Coronary artery (tissue), 2 donors: ENCODE results near the gene TMEM200A.

Experiments used
- DNase-seq: peaks from one replicate; pipeline ENCODE4 v3.0.0-alpha.2; 2017; ENCODE audit warnings: low spot score
- H3K27ac ChIP-seq, 2 donors: fragments of 200-600 bp; sonication (generic); one replicate each; pipeline ENCODE4 v1.5.1; 2016 to 2019
- H3K4me3 ChIP-seq: fragments of 200-600 bp; sonication (generic); 2 replicates; pipeline ENCODE4 v1.5.1; 2016; ENCODE audit warnings: mild to moderate bottlenecking, moderate library complexity
- CTCF ChIP-seq: fragments of 200-600 bp; sonication (generic); IDR thresholded peaks from one replicate; pipeline ENCODE4 v1.5.1; 2019; ENCODE audit warnings: antibody characterized with exemption

The TMEM200A gene

GRCh38 chr6:130367767-130368166, 1.9 kb downstream of the TMEM200A start:
- DNase-seq: no peak
- TF ChIP-seq CTCF: no peak
- Histone ChIP-seq H3K27ac (no peak overlapping the region), H3K4me3 (peak overlapping the region; percentile 91)

GRCh38 chr6:130368576-130368975, 2.8 kb downstream of the TMEM200A start:
- Histone ChIP-seq H3K27ac (no peak overlapping the region), H3K4me3 (peak overlapping the region; percentile 42)
- no peak for TF ChIP-seq CTCF
- no peak for DNase-seq

DNA sequence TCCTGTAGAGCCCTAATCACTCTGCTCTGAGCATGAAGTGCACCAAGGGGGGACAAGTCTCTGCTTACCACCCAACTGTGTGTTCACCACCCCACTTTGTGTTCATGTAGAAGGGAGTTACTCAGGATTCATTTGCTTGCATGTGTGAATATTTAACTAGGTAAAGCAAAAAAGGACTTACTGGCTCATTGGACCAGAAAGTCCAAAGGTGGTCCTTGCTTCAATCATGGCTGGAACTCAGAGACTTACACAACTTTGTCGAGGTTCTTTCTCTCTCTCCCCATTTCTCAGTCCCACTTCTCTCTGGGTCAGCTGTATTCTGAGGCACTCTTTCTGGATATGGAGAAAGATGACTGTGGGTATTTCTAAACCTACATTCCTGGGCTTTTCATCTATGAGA, 4.0 kb downstream of the TMEM200A start:
- no peak for TF ChIP-seq CTCF
- Histone ChIP-seq H3K4me3 (no peak overlapping the region), H3K27ac (no peak overlapping the region)
- DNase-seq: no peak

- no peak for DNase-seq
- Histone ChIP-seq H3K4me3 (peak overlapping the region; percentile 4), H3K27ac (peak overlapping the region in 1 of 2 donors; percentile 21)
- TF ChIP-seq CTCF: no peak
These were observed 6.2 kb downstream of the TMEM200A start for GRCh38 chr6:130371921-130372420.

- TF ChIP-seq CTCF: no peak
- Histone ChIP-seq H3K4me3 (peak overlapping the region; percentile 4), H3K27ac (no peak overlapping the region)
- no peak for DNase-seq
These were observed 7.0 kb downstream of the TMEM200A start for GRCh38 chr6:130372786-130373185.

- DNase-seq: no peak
- no peak for TF ChIP-seq CTCF
- no peak overlapping the region for H3K4me3 ChIP-seq
- H3K27ac ChIP-seq: no peak overlapping the region
These were observed 8.2 kb downstream of the TMEM200A start for GRCh38 chr6:130373992-130374391.

- DNase-seq: no peak
- TF ChIP-seq CTCF: no peak
- Histone ChIP-seq H3K4me3 (no peak overlapping the region), H3K27ac (no peak overlapping the region)
These were observed 11.1 kb downstream of the TMEM200A start for GRCh38 chr6:130376936-130377335.
